T47D (cell line): ENCODE data around the gene KRT80.
A peak's percentile ranks its signal among the peaks of the same experiment; 100 is the strongest.

Source experiments
- DNase-seq, 2 experiments: peaks; one replicate each; pipeline versions ENCODE4 v3.0.0 to v3.0.0-alpha.2; 2011 to 2012; ENCODE audit warnings: low read depth in 1 of 2, low spot score in 1 of 2
- JUND ChIP-seq: IDR thresholded peaks from 2 replicates; pipeline ENCODE4 v1.6.1; 2012; ENCODE audit warnings: low read depth
- in situ Hi-C: cut with HindIII; loops from 2 replicates; pipeline ENCODE4 v1.10.0; 2016; ENCODE audit warnings: low sequenced_read_pairs, low pct_unique_long_range_greater_than_20kb

Gene KRT80

GRCh38 chr12:52183544-52183910 is 8.3 kb downstream of the KRT80 start:
- in situ Hi-C loops = no loop called here
- DNase-seq = no peak
- TF ChIP-seq JUND = no peak

GRCh38 chr12:52182898-52183543 is 8.8 kb downstream of the KRT80 start:
- no peak for TF ChIP-seq JUND
- in situ Hi-C loops = no loop called here
- DNase-seq = no peak

- no peak for DNase-seq
- no peak for TF ChIP-seq JUND
- in situ Hi-C loops = no loop called here
Measured at GRCh38 chr12:52182384-52182783, 9.4 kb downstream of the KRT80 start.

GRCh38 chr12:52181746-52182145 is 10.1 kb downstream of the KRT80 start:
- TF ChIP-seq JUND = no peak
- no peak for DNase-seq
- in situ Hi-C loops = no loop called here

GRCh38 chr12:52180971-52181628 is 10.7 kb downstream of the KRT80 start:
- no peak for DNase-seq
- TF ChIP-seq JUND = no peak
- in situ Hi-C loops = no loop called here

- in situ Hi-C loops = no loop called here
- DNase-seq = no peak
- no peak for TF ChIP-seq JUND
Measured at GRCh38 chr12:52179396-52179973, 12.3 kb downstream of the KRT80 start.

- no peak for DNase-seq
Measured at GRCh38 chr12:52178984-52179383, 12.8 kb downstream of the KRT80 start.

GRCh38 chr12:52178443-52178842 is 13.4 kb downstream of the KRT80 start:
- DNase-seq = no peak
- in situ Hi-C loops = no loop called here
- no peak for TF ChIP-seq JUND

More at GRCh38 chr12:52178984-52179383, 12.8 kb downstream of the KRT80 start:
- no peak for TF ChIP-seq JUND
- in situ Hi-C loops = no loop called here

GRCh38 chr12:52175371-52176350 is 16.2 kb downstream of the KRT80 start:
- TF ChIP-seq JUND = no peak
- DNase-seq = peak; percentile 56 to 86
- in situ Hi-C loops = no loop called here

GRCh38 chr12:52173526-52173925 is 18.3 kb downstream of the KRT80 start:
- in situ Hi-C loops = no loop called here
- no peak for TF ChIP-seq JUND
- no peak for DNase-seq

- in situ Hi-C loops = no loop called here
- no peak for TF ChIP-seq JUND
- DNase-seq = no peak
Measured at GRCh38 chr12:52172956-52173355, 18.9 kb downstream of the KRT80 start.

- no peak for TF ChIP-seq JUND
- DNase-seq = peak in 1 of 2 experiments; percentile 78
- in situ Hi-C loops = no loop called here
Measured at GRCh38 chr12:52171950-52172512, 19.8 kb downstream of the KRT80 start.
